Measurements from ENCODE around the gene REV3L. TPM values are rescaled to one million over a fixed set of nuclear protein-coding genes. Genes with fewer than 3 reads are reported as not detected.
A peak's percentile ranks its signal among the peaks of the same experiment; 100 is the strongest.

The REV3L gene
- total RNA-seq, 1 experiment from 2014 or later, result 17.2 TPM

- peaks cover 42% of the 10 kb centered on the region for H3K36me3 Mint-ChIP-seq (ENCODE audit: insufficient read depth, unreplicated experiment)
- peaks cover 8% of the 10 kb centered on the region for H3K4me1 Mint-ChIP-seq (ENCODE audit: low read depth, unreplicated experiment)
- DNase-seq, result no peak
- peak overlapping the region; percentile 60 for H3K27ac Mint-ChIP-seq (ENCODE audit: unreplicated experiment)
- no peaks in the 10 kb centered on the region for H3K9me3 Mint-ChIP-seq (ENCODE audit: low read depth, unreplicated experiment)
- peak overlapping the region; percentile 74 for H3K4me3 Mint-ChIP-seq (ENCODE audit: low read depth, unreplicated experiment)
- intact Hi-C loops (cut with micrococcal nuclease; ENCODE audit: unreplicated experiment), result loop anchor here (10.0 kb wide), 1 partner anchor 94 kb away; no protein-coding TSS in a partner anchor
- BruUV-seq (replicated peaks), result no TSS peak
- H3K27me3 Mint-ChIP-seq (ENCODE audit: unreplicated experiment), result no peaks in the 10 kb centered on the region
- TF ChIP-seq CTCF (IDR thresholded peaks at IDR 0.05; ENCODE audit: unreplicated experiment), result no peak
- CTCF ChIA-PET, result no interaction called here
Measured at GRCh38 chr6:111260570-111261298, 222.3 kb downstream of the REV3L start.

GRCh38 chr6:111259089-111259831 is 223.8 kb downstream of the REV3L start:
- CTCF ChIA-PET, result interaction anchor here (0.6 to 1.5 kb wide), 16 partner anchors 9 to 828 kb away, joined by 3 to 22 read pairs (median 4); partner anchors contain the start of genes FAM229B, TRAF3IP2 and TUBE1
- H3K4me1 Mint-ChIP-seq (ENCODE audit: low read depth, unreplicated experiment), result peaks cover 8% of the 10 kb centered on the region
- TSS peak; percentile 62 for BruUV-seq (replicated peaks)
- TF ChIP-seq CTCF (IDR thresholded peaks at IDR 0.05; ENCODE audit: unreplicated experiment), result peak; percentile 89
- peak; percentile 97 for DNase-seq
- no peaks in the 10 kb centered on the region for H3K27me3 Mint-ChIP-seq (ENCODE audit: unreplicated experiment)
- H3K27ac Mint-ChIP-seq (ENCODE audit: unreplicated experiment), result peak overlapping the region; percentile 60
- H3K36me3 Mint-ChIP-seq (ENCODE audit: insufficient read depth, unreplicated experiment), result peaks cover 36% of the 10 kb centered on the region
- H3K9me3 Mint-ChIP-seq (ENCODE audit: low read depth, unreplicated experiment), result no peaks in the 10 kb centered on the region
- H3K4me3 Mint-ChIP-seq (ENCODE audit: low read depth, unreplicated experiment), result peak overlapping the region; percentile 74
- intact Hi-C loops (cut with micrococcal nuclease; ENCODE audit: unreplicated experiment), result loop anchor here (1.0 to 10.0 kb wide), 4 partner anchors 221 to 783 kb away; no protein-coding TSS in a partner anchor

- DNase-seq, result no peak
- Mint-ChIP-seq H3K9me3 (ENCODE audit: low read depth, unreplicated experiment) (no peaks in the 10 kb centered on the region), H3K4me3 (ENCODE audit: low read depth, unreplicated experiment) (peak overlapping the region; percentile 74), H3K4me1 (ENCODE audit: low read depth, unreplicated experiment) (peaks cover 2% of the 10 kb centered on the region), H3K36me3 (ENCODE audit: insufficient read depth, unreplicated experiment) (peaks cover 30% of the 10 kb centered on the region), H3K27ac (ENCODE audit: unreplicated experiment) (peak overlapping the region; percentile 60), H3K27me3 (ENCODE audit: unreplicated experiment) (no peaks in the 10 kb centered on the region)
- CTCF ChIA-PET, result interaction anchor here (0.5 to 1.5 kb wide), 15 partner anchors 58 to 829 kb away, joined by 3 to 22 read pairs (median 3); partner anchors contain the start of genes FAM229B, TRAF3IP2 and TUBE1
- no TSS peak for BruUV-seq (replicated peaks)
- intact Hi-C loops (cut with micrococcal nuclease; ENCODE audit: unreplicated experiment), result loop anchor here (1.0 to 10.0 kb wide), 4 partner anchors 222 to 784 kb away; no protein-coding TSS in a partner anchor
- TF ChIP-seq CTCF (IDR thresholded peaks at IDR 0.05; ENCODE audit: unreplicated experiment), result no peak
Measured at GRCh38 chr6:111258615-111259088, 224.4 kb downstream of the REV3L start.

GRCh38 chr6:111258010-111258409 is 225.0 kb downstream of the REV3L start:
- intact Hi-C loops (cut with micrococcal nuclease; ENCODE audit: unreplicated experiment), result loop anchor here (5.0 to 10.0 kb wide), 3 partner anchors 246 to 784 kb away; no protein-coding TSS in a partner anchor
- CTCF ChIA-PET, result interaction anchor here (0.5 kb wide), 1 partner anchor 384 kb away, joined by 3 read pairs; no protein-coding TSS in a partner anchor
- Mint-ChIP-seq H3K4me1 (ENCODE audit: low read depth, unreplicated experiment) (no peaks in the 10 kb centered on the region), H3K9me3 (ENCODE audit: low read depth, unreplicated experiment) (no peaks in the 10 kb centered on the region), H3K27ac (ENCODE audit: unreplicated experiment) (peak overlapping the region; percentile 60), H3K36me3 (ENCODE audit: insufficient read depth, unreplicated experiment) (peaks cover 29% of the 10 kb centered on the region), H3K4me3 (ENCODE audit: low read depth, unreplicated experiment) (peak overlapping the region; percentile 74), H3K27me3 (ENCODE audit: unreplicated experiment) (no peaks in the 10 kb centered on the region)
- no TSS peak for BruUV-seq (replicated peaks)
- no peak for DNase-seq
- no peak for TF ChIP-seq CTCF (IDR thresholded peaks at IDR 0.05; ENCODE audit: unreplicated experiment)
